ENCODE measurements around the gene CYS1. TPM values are rescaled to one million over a fixed set of nuclear protein-coding genes. Genes with fewer than 3 reads are reported as not detected.

CYS1 gene
- polyA plus RNA-seq, 2 of the 4 experiments (the other 2 are of a cell fraction): 0.68 to 1.1 TPM

DNA sequence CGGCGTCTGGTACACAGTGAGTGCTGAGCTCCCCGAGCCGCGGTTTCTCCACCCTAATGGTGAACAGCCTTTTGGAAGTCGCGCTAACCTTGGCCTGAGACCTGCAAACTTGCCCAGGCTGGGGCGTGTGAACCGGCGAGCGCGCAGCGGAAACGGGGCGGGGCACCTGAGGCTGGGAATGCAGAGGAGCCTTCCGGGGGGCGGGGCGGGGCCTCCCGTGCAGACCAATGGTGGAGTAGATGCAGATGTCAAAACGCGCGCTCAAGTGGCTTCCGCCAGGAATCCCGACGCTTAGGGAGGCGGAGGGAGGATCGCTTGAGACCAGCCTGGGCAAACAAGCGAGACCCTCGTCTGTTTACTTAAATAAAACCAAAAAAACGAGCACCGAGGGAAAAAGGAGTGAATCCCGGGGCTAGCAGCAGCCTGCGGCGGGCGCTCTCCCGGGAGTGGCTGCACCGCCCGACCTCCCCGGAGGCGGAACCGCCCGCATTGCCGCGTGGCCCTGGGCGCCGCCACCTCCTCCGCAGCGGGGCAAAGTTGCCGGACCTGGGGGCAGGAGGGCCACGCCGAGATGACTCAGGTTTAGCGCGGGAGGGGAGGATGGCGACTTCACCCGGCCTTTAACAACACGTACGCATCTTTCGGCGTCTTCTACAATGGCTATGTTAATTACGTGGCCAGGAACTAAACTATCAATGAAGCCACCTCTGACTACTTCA, 40.1 kb upstream of the CYS1 start (continued):
- TF ChIP-seq E2F6 (IDR thresholded peaks at IDR 0.05; ENCODE audit: borderline replicate concordance, low read depth) (peak; percentile 95), HEYL (CRISPR knock-in tag; IDR thresholded peaks at IDR 0.05) (no peak), JUN (IDR thresholded peaks at IDR 0.05) (peak; percentile 76 to 99; a peak in 4 of 5 replicates), ZC3H11A (IDR thresholded peaks at IDR 0.05) (no peak), RCOR1 (IDR thresholded peaks at IDR 0.05; ENCODE audit: low read depth, low read length) (no peak), CHD2 (IDR thresholded peaks at IDR 0.05; ENCODE audit: low read length, partially characterized antibody) (peak; percentile 23), FOSL2 (IDR thresholded peaks at IDR 0.05) (no peak), FOSL2 (CRISPR knock-in tag; IDR thresholded peaks at IDR 0.05) (peak; percentile 89), PHF8 (IDR thresholded peaks at IDR 0.05; ENCODE audit: borderline replicate concordance, low read depth) (peak; percentile 88), GATA3 (IDR thresholded peaks at IDR 0.05; ENCODE audit: borderline replicate concordance) (peak; percentile 49), NFE2L2 (conservative IDR thresholded peaks at IDR 0.05; ENCODE audit: low read length) (no peak), EHMT2 (IDR thresholded peaks at IDR 0.05; ENCODE audit: low read depth) (no peak), TFCP2L1 (CRISPR knock-in tag; IDR thresholded peaks at IDR 0.05) (peak; percentile 94), JUNB (IDR thresholded peaks at IDR 0.05) (no peak), TP53 (CRISPR knock-in tag; IDR thresholded peaks at IDR 0.05) (peak; percentile 85), KDM5A (IDR thresholded peaks at IDR 0.05) (no peak), RNF2 (IDR thresholded peaks at IDR 0.05; ENCODE audit: borderline replicate concordance, low read depth) (no peak), HDAC2 (IDR thresholded peaks at IDR 0.05) (no peak), CEBPB (IDR thresholded peaks at IDR 0.05) (peak in 1 of 2 experiments; percentile 18; a peak in 1 of 4 replicates), HOXA7 (CRISPR knock-in tag; IDR thresholded peaks at IDR 0.05) (no peak), FOXS1 (CRISPR knock-in tag; IDR thresholded peaks at IDR 0.05) (no peak), NPAS2 (CRISPR knock-in tag; IDR thresholded peaks at IDR 0.05; ENCODE audit: borderline replicate concordance) (no peak), HMGXB4 (CRISPR knock-in tag; IDR thresholded peaks at IDR 0.05; ENCODE audit: borderline replicate concordance) (no peak), SREBF2 (IDR thresholded peaks at IDR 0.05) (no peak), MAZ (IDR thresholded peaks at IDR 0.05; ENCODE audit: borderline replicate concordance, low read depth, low read length) (peak; percentile 69), ATOH8 (CRISPR knock-in tag; IDR thresholded peaks at IDR 0.05; ENCODE audit: low read depth) (peak; percentile 49; the same call in 1 of the 2 replicates), EHF (CRISPR knock-in tag; IDR thresholded peaks at IDR 0.05) (0 out of 2 replicates have a peak, but pooled peaks have one; percentile 39), RARB (CRISPR knock-in tag; IDR thresholded peaks at IDR 0.05) (no peak), KDM1A (IDR thresholded peaks at IDR 0.05; ENCODE audit: low read depth) (no peak), CHD4 (IDR thresholded peaks at IDR 0.05; ENCODE audit: borderline replicate concordance) (no peak), HOXB13 (CRISPR knock-in tag; IDR thresholded peaks at IDR 0.05; ENCODE audit: low read depth) (no peak; the same call in 1 of the 2 replicates)
- TF ChIP-seq, protein P1, sequence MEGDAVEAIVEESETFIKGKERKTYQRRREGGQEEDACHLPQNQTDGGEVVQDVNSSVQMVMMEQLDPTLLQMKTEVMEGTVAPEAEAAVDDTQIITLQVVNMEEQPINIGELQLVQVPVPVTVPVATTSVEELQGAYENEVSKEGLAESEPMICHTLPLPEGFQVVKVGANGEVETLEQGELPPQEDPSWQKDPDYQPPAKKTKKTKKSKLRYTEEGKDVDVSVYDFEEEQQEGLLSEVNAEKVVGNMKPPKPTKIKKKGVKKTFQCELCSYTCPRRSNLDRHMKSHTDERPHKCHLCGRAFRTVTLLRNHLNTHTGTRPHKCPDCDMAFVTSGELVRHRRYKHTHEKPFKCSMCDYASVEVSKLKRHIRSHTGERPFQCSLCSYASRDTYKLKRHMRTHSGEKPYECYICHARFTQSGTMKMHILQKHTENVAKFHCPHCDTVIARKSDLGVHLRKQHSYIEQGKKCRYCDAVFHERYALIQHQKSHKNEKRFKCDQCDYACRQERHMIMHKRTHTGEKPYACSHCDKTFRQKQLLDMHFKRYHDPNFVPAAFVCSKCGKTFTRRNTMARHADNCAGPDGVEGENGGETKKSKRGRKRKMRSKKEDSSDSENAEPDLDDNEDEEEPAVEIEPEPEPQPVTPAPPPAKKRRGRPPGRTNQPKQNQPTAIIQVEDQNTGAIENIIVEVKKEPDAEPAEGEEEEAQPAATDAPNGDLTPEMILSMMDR (IDR thresholded peaks at IDR 0.05): 0 out of 3 replicates have a peak, but pooled peaks have one; percentile 12
- TF ChIP-seq, protein P2, sequence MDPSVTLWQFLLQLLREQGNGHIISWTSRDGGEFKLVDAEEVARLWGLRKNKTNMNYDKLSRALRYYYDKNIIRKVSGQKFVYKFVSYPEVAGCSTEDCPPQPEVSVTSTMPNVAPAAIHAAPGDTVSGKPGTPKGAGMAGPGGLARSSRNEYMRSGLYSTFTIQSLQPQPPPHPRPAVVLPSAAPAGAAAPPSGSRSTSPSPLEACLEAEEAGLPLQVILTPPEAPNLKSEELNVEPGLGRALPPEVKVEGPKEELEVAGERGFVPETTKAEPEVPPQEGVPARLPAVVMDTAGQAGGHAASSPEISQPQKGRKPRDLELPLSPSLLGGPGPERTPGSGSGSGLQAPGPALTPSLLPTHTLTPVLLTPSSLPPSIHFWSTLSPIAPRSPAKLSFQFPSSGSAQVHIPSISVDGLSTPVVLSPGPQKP (IDR thresholded peaks at IDR 0.05; ENCODE audit: low read depth, low read length): no peak
- TF ChIP-seq, protein P3, sequence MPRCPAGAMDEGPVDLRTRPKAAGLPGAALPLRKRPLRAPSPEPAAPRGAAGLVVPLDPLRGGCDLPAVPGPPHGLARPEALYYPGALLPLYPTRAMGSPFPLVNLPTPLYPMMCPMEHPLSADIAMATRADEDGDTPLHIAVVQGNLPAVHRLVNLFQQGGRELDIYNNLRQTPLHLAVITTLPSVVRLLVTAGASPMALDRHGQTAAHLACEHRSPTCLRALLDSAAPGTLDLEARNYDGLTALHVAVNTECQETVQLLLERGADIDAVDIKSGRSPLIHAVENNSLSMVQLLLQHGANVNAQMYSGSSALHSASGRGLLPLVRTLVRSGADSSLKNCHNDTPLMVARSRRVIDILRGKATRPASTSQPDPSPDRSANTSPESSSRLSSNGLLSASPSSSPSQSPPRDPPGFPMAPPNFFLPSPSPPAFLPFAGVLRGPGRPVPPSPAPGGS (IDR thresholded peaks at IDR 0.05): peak; percentile 86; the same call in 2 of the 3 replicates
- TF ChIP-seq, protein P4, sequence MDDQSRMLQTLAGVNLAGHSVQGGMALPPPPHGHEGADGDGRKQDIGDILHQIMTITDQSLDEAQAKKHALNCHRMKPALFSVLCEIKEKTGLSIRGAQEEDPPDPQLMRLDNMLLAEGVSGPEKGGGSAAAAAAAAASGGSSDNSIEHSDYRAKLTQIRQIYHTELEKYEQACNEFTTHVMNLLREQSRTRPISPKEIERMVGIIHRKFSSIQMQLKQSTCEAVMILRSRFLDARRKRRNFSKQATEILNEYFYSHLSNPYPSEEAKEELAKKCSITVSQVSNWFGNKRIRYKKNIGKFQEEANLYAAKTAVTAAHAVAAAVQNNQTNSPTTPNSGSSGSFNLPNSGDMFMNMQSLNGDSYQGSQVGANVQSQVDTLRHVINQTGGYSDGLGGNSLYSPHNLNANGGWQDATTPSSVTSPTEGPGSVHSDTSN (IDR thresholded peaks at IDR 0.05): peak; percentile 79
